HepG2 (cell line): Measurements from ENCODE around the gene PLXNA4. TPM values are rescaled to one million over a fixed set of nuclear protein-coding genes. Genes with fewer than 3 reads are reported as not detected.

ENCODE experiments used
- ATAC-seq: fragments of 200-7000 bp; cut with Tn5 transposase; 3 replicates; pipeline ENCODE4 v1.9.1; 2020; ENCODE audit warnings: mild to moderate bottlenecking, moderate library complexity
- BruUV-seq: library from RNA; stranded (reverse); fragments of 400-500 nt; replicated peaks from 2 replicates; lab custom pipeline; 2021; lab: Mats Ljungman, UMichigan
- CTCF ChIA-PET: fragments of 300-600 bp; formaldehyde crosslinking; extraction: SDS; loops from one replicate; lab custom pipeline; 2021; ENCODE audit warnings: low total read pairs, inconsistent platforms, low intra/inter-chr PET ratio; lab: Yijun Ruan, JAX
- POLR2A ChIA-PET: fragments of 350-600 bp; sonication (Branson Sonifier 250); formaldehyde crosslinking; loops from one replicate; lab custom pipeline; 2020; ENCODE audit warnings: antibody characterized with exemption, inconsistent platforms; lab: Yijun Ruan, JAX
- DNase-seq: peaks from one replicate; pipeline ENCODE4 v3.0.0-alpha.2; 2015; ENCODE audit warnings: low spot score
- FAIRE-seq: peaks from 3 replicates; lab custom pipeline; 2011; peaks lifted over from hg19 to GRCh38; lab: Jason Lieb, UNC
- H2AFZ ChIP-seq: one replicate; pipeline ENCODE4 v1.6.1; 2011; ENCODE audit warnings: low read length, inconsistent platforms
- H3K27ac ChIP-seq: fragments of 300-600 bp; 3 replicates; pipeline ENCODE4 v1.8.0; 2011; ENCODE audit warnings: mixed run types, mild to moderate bottlenecking, mixed read lengths, low read length, inconsistent platforms; ENCODE audit not compliant: insufficient read depth; ENCODE audit errors: extremely low read length
- H3K27me3 ChIP-seq, 2 experiments: fragments of 200-600 bp in 1 of 2; 2 replicates in 1 of 2; 3 replicates in 1 of 2; pipeline versions ENCODE4 v1.6.0 to v1.8.0; 2011; ENCODE audit warnings: low read length in 2 of 2, mild to moderate bottlenecking in 2 of 2, moderate library complexity in 2 of 2, inconsistent platforms in 1 of 2; ENCODE audit not compliant: insufficient read depth in 2 of 2, control insufficient read depth in 1 of 2
- H3K36me3 ChIP-seq, 2 experiments: fragments of 200-600 bp in 1 of 2; replicated peaks in 1 of 2; 2 replicates in 1 of 2; 3 replicates in 1 of 2; pipeline versions ENCODE4 v1.5.1 to v1.8.0; 2011; ENCODE audit warnings: low read length in 2 of 2, inconsistent platforms in 1 of 2; ENCODE audit not compliant: insufficient read depth in 2 of 2, control insufficient read depth in 1 of 2
- H3K4me1 ChIP-seq: 2 replicates; pipeline ENCODE4 v1.5.1; 2012; ENCODE audit warnings: low read length, inconsistent platforms; ENCODE audit not compliant: insufficient read depth
- H3K4me2 ChIP-seq: 2 replicates; pipeline ENCODE4 v1.6.0; 2011; ENCODE audit warnings: low read depth, low read length, inconsistent platforms
- H3K4me3 ChIP-seq, 3 experiments: fragments of 200-600 bp in 1 of 3; sonication (generic), shearing (Covaris generic) in 1 of 3; replicated peaks in 1 of 3; 2 replicates each; pipeline ENCODE4 v1.5.1; 2011 to 2016; ENCODE audit warnings: low read length in 3 of 3, inconsistent platforms in 2 of 3, low read depth in 2 of 3, mild to moderate bottlenecking in 2 of 3, control low read depth in 1 of 3, mixed read lengths in 1 of 3; ENCODE audit not compliant: insufficient read depth in 1 of 3
- H3K79me2 ChIP-seq: one replicate; pipeline ENCODE4 v1.6.1; 2011; ENCODE audit warnings: low read length, inconsistent platforms; ENCODE audit not compliant: insufficient read depth
- H3K9ac ChIP-seq: 2 replicates; pipeline ENCODE4 v1.6.0; 2011; ENCODE audit warnings: mild to moderate bottlenecking, low read depth, low read length, inconsistent platforms; ENCODE audit not compliant: insufficient read depth
- H3K9me3 ChIP-seq: 2 replicates; pipeline ENCODE4 v1.5.1; 2012; ENCODE audit warnings: mild to moderate bottlenecking, low read length
- H4K20me1 ChIP-seq: 2 replicates; pipeline ENCODE4 v1.6.0; 2011; ENCODE audit warnings: inconsistent platforms, mild to moderate bottlenecking, low read length, moderate library complexity; ENCODE audit not compliant: insufficient read depth
- ARID5B ChIP-seq: IDR thresholded peaks from 2 replicates; pipeline ENCODE4 v1.4.0; 2020; ENCODE audit warnings: mild to moderate bottlenecking, missing genetic modification reagents
- ARNT ChIP-seq: fragments of 450-650 bp; IDR thresholded peaks from 2 replicates; pipeline ENCODE4 v1.6.1; 2017
- GTF3A ChIP-seq: sonication (generic); formaldehyde crosslinking; conservative IDR thresholded peaks from 2 replicates; pipeline ENCODE4 v1.4.0; 2020; ENCODE audit warnings: mild to moderate bottlenecking, missing genetic modification reagents
- IKZF4 ChIP-seq: sonication (generic); formaldehyde crosslinking; IDR thresholded peaks from 2 replicates; pipeline ENCODE4 v1.5.1; 2020; ENCODE audit warnings: borderline replicate concordance, mild to moderate bottlenecking, low read depth, missing genetic modification reagents; ENCODE audit errors: not compliant biosample characterization
- KMT2B ChIP-seq: IDR thresholded peaks from 2 replicates; pipeline ENCODE4 v1.6.1; 2016; ENCODE audit warnings: missing genetic modification reagents, missing compliant biosample characterization
- RCOR2 ChIP-seq: IDR thresholded peaks from 2 replicates; pipeline ENCODE4 v1.6.1; 2016; ENCODE audit warnings: missing biosample characterization, missing genetic modification reagents
- ZNF232 ChIP-seq: sonication (generic); formaldehyde crosslinking; IDR thresholded peaks from 2 replicates; pipeline ENCODE4 v1.4.0; 2020; ENCODE audit warnings: missing genetic modification reagents, borderline replicate concordance
- ZNF883 ChIP-seq: sonication (generic); formaldehyde crosslinking; IDR thresholded peaks from 2 replicates; pipeline ENCODE4 v1.5.1; 2020; ENCODE audit warnings: mild to moderate bottlenecking, missing genetic modification reagents; ENCODE audit errors: not compliant biosample characterization
- WGBS: methylation state at CpG from one replicate; pipeline ENCODE4 v1.1.6; 2017; ENCODE audit warnings: low lambda C conversion rate; 5-methylcytosine and 5-hydroxymethylcytosine counted together
- in situ Hi-C: cut with HindIII; loops from 2 replicates; pipeline ENCODE4 v1.10.0; 2017; ENCODE audit warnings: low pct_unique_long_range_greater_than_20kb; ENCODE audit not compliant: extremely low pct_ligation_motif_present
- intact Hi-C: fragments of 100-400 bp; cut with micrococcal nuclease; formaldehyde crosslinking; loops from one replicate; pipeline ENCODE4 v1.10.0; 2022; ENCODE audit not compliant: unreplicated experiment
- polyA plus RNA-seq, 8 experiments: library from polyadenylated mRNA; depleted of rRNA in 3 of 8; stranded (reverse) in 7 of 8; unstranded in 1 of 8; fragments of >200 nt; fragmentation: Illumina TruSeq in 4 of 8; extraction: Trizol in 4 of 8; gene quantifications; 2 replicates each; pipeline versions ENCODE4 v1.2.1 to v1.2.3, GENCODE V29; 2011 to 2016; ENCODE audit warnings: low read depth in 4 of 8, missing spikeins in 1 of 8, mixed read lengths in 1 of 8; ENCODE audit not compliant: insufficient read depth in 1 of 8
- total RNA-seq, 5 experiments: library from RNA; depleted of rRNA; stranded (reverse); fragments of >200 nt; fragmentation: Illumina TruSeq; extraction: Trizol; gene quantifications; 2 replicates each; pipeline ENCODE4 v1.2.3, GENCODE V29; 2016; ENCODE audit warnings: low read depth in 1 of 5

The PLXNA4 gene
- total and polyA plus RNA-seq, 2 of the 13 experiments (the other 11 are each of a cell fraction or from before 2014, with no cell fraction given): 0.01 to 0.04 TPM

- Histone ChIP-seq H3K9me3 (no peaks in the 10 kb centered on the region), H4K20me1 (no peaks in the 10 kb centered on the region), H3K4me2 (no peak overlapping the region), H3K36me3 (no peaks in the 10 kb centered on the region), H3K27ac (no peak overlapping the region), H3K4me1 (no peaks in the 10 kb centered on the region), H2AFZ (no peak overlapping the region), H3K27me3 (peaks cover 0 to 10% of the 10 kb centered on the region in 2 experiments; a peak in 2 of 5 replicates), H3K79me2 (no peaks in the 10 kb centered on the region), H3K9ac (no peak overlapping the region), H3K4me3 (no peak overlapping the region)
- CTCF ChIA-PET: no interaction called here
- FAIRE-seq: no peak
- ATAC-seq: no peak
- intact Hi-C loops: no loop called here
- TF ChIP-seq GTF3A (CRISPR knock-in tag) (no peak), RCOR2 (CRISPR knock-in tag) (no peak), IKZF4 (CRISPR knock-in tag) (no peak), ZNF883 (CRISPR knock-in tag) (no peak), KMT2B (CRISPR knock-in tag) (no peak), ARNT (no peak), ZNF232 (CRISPR knock-in tag) (no peak), ARID5B (CRISPR knock-in tag) (no peak)
- in situ Hi-C loops: no loop called here
- DNase-seq: no peak
- no TSS peak for BruUV-seq
- POLR2A ChIA-PET: no interaction called here
- WGBS: 4% methylated on average over 11 of the region's 11 CpGs
These were observed 165.3 kb downstream of the PLXNA4 start for GRCh38 chr7:132410861-132411541.
